Hepatocyte (in vitro differentiated cells): ENCODE measurements around the gene PCDHB14.
"Not testable (repeated sequence)": the region's sequence is repeated elsewhere in the genome, so short reads cannot be mapped to it uniquely, and the experiment has no call there.

ENCODE experiments used
- CTCF ChIP-seq: fragments of 200-600 bp; sonication (generic); IDR thresholded peaks from 2 replicates; pipeline ENCODE4 v1.5.1; 2016; ENCODE audit warnings: antibody characterized with exemption, mild to moderate bottlenecking; ENCODE audit not compliant: poor library complexity
- EZH2 ChIP-seq: fragments of 200-600 bp; sonication (generic); IDR thresholded peaks from 2 replicates; pipeline ENCODE4 v1.6.1; 2016; ENCODE audit warnings: antibody characterized with exemption, mild to moderate bottlenecking, borderline replicate concordance

GRCh38 chr5:141235922-141236321 is 12.8 kb downstream of the PCDHB14 start:
- TF ChIP-seq CTCF, EZH2: not testable (repeated sequence)
